GM19025 (cell line): ENCODE measurements around the gene SLC39A11.
A peak's percentile ranks its signal among the peaks of the same experiment; 100 is the strongest.

Source experiments
- ATAC-seq: cut with Tn5 transposase; IDR thresholded peaks from one replicate; pipeline ENCODE4 v1.9.1; 2021; ENCODE audit warnings: mild to moderate bottlenecking, low read depth, moderate library complexity; ENCODE audit not compliant: unreplicated experiment

The SLC39A11 gene

DNA sequence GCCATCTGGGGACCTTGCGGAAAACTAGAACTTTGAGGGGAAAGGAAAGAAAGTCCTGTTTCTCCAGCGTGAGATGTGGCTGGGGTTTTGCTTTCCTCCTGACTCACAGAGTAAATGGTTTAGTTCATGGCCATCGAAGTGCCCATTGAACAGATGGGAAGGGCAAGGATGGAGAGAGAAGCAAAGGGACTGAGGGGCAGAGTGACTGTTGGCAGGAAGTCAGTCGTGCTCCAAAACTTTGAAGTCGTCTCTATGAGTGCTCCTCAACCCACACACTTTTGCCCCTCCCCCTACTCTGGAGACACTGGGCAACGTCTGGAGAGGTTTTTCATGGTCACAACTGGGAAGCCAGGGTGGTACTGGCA, 476.9 kb downstream of the SLC39A11 start:
- no peak for ATAC-seq

DNA sequence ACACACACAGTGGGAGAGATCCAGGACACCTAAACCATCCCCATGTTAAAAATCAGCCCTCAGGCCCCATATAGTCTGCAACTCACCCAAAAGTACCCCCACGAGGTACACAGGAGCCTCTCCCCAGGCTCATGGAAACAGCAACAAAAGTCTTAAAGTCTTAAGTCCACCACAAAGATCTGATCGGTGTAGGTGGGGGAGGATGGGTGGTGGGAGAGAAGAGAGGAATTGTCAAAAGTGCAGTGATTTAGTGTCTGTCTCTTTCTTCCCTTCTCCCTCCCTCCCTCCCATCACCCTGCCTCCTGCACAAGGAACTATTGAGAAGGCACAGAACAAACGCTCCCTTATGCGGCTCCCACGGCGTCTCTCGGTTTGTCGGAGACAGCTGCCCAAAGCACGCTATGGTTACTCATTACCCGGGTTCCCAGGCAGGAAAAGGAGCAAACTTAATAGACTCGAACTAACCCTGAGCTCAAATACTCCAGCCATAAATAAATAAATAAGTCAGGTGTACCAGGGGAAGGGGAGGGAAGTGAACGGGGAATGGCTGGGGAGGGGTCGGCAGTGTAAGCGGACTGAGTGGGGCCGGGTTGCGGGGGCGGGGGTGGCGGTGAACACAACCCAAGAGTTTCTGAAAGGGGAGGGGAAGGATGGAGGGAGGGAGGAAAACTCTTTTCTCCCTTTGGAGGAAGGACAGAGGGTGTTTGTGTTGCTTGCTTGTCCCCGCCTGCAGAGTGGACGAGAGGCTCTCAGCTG, 477.4 kb downstream of the SLC39A11 start:
- ATAC-seq = peak; percentile 38

GRCh38 chr17:72614476-72614870, 478.0 kb downstream of the SLC39A11 start:
- no peak for ATAC-seq

DNA sequence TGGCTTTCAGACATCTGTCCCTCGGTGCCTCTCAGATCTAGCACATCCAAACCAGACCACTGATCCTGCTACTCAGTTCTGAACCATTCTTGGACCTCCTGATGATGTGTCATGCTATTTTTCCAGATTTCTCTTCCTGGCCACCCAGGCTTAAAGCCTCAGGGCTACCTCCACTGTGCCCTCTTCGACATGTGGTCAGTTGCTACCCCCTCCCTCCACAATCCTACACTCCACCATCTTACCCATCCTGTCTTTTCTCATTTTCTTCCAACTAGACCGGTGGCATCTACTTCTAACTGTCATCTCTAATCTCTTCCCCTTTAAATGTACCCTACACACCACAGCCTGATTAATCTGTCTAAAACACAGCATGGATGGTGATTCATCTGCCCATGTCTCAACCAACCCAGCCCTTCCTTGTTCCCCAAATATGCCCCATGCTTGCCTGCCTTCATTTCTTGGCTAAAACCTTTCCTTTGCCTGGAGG, 478.6 kb downstream of the SLC39A11 start:
- no peak for ATAC-seq

DNA sequence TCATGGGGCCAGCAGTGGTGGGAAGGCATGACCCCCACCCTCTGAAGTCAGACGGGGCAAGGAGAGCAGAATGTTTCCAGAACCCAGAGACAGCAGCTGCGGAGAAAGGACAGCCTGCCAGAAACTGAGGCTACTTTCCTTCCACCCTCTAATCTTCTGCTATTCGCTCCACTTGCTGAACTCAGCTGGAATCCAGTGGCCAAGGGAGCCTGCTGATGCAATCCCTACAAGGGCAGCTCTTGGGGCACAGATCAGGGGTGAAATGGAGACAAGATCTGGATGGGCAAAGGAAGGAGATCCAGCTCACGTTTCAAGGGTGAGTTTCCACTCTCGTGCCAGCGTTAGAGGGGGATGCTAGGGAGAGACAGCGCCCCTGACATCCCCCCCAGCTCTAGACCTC, 479.1 kb downstream of the SLC39A11 start:
- no peak for ATAC-seq

GRCh38 chr17:72611172-72611571, 481.3 kb downstream of the SLC39A11 start:
- ATAC-seq = no peak

- ATAC-seq = no peak
These were observed 483.0 kb downstream of the SLC39A11 start for GRCh38 chr17:72609501-72609900.

GRCh38 chr17:72608436-72608835, 484.1 kb downstream of the SLC39A11 start:
- no peak for ATAC-seq

GRCh38 chr17:72606656-72607055, 485.8 kb downstream of the SLC39A11 start:
- no peak for ATAC-seq

DNA sequence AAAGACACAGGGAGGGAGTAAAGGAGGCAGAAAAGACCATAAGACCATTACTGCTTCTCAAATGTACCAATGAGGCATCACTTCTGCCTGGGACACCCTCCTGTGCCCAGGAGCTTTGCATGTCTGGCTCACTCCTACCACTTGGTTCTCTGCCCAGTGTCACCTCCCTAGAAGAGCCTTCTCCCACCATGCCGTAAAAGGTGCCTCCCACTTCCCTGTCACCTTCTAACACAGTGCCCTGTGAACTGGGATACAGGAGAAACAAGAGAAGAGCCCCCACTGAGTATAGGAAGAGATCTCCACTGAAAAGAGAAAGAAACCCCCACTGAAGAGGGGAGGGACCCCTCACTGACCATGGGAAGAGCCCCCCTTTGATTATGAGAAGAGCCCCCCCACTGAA, 486.9 kb downstream of the SLC39A11 start:
- no peak for ATAC-seq

- peak; percentile 50 for ATAC-seq
These were observed 488.0 kb downstream of the SLC39A11 start for GRCh38 chr17:72604518-72604917.

- no peak for ATAC-seq
These were observed 488.9 kb downstream of the SLC39A11 start for GRCh38 chr17:72603420-72604242.

GRCh38 chr17:72602517-72603419, 489.7 kb downstream of the SLC39A11 start:
- ATAC-seq = no peak

DNA sequence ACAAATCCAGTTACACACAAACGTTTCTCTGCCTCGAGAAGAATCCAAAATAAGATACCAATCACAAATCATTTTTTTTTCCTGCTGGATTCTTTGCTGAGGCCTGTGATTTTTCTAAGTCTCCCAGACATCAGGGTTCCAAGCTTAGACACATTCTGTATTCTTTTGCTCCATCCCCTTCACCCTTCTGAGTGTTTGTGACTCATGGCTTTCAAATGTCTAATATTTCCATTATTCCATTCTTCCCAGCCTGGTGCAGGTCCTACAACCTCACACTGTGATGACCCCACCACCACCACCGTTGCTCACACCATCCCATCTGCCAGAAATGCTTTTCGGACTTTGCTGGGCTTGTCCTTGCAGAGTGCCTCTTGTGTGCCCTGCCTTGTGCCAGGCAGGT, 491.6 kb downstream of the SLC39A11 start:
- no peak for ATAC-seq

DNA sequence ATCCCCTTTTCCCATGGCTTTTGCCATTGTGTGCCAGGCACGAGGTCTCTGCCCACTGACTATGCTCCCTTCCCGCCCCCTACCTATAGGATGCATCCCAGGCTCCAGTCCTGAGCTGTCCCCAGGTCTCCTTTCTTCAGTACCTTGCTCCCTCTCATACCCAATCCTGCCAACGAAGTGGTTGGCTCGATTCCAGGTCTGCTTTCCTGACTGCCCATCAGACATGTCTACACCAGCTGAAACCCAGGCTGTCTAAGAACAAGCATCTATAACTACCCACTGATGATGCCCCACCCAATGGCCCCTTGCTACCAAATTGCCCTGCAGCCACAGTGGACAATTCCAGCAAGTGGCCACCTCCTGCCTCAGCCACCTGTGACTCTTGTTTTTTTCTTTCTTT, 492.6 kb downstream of the SLC39A11 start:
- no peak for ATAC-seq

DNA sequence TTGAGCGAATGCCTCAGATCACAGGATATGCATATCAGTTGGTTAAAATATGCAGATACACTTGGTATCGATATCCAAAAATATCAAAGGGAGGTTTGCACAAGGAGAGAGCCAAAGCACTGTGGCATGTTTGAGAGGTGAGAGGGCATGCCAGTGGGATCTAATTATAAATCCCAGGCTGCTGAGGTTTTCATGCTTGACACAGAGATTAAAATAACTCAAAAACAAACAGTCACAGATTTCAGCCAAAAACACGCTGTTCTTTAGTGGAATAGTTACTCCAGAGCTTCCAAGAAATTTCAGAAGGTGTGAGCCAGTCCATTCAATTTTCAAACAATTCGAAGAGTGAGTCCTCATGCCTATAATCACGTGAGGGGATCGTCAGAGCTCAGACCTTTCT, 493.8 kb downstream of the SLC39A11 start:
- ATAC-seq = no peak

DNA sequence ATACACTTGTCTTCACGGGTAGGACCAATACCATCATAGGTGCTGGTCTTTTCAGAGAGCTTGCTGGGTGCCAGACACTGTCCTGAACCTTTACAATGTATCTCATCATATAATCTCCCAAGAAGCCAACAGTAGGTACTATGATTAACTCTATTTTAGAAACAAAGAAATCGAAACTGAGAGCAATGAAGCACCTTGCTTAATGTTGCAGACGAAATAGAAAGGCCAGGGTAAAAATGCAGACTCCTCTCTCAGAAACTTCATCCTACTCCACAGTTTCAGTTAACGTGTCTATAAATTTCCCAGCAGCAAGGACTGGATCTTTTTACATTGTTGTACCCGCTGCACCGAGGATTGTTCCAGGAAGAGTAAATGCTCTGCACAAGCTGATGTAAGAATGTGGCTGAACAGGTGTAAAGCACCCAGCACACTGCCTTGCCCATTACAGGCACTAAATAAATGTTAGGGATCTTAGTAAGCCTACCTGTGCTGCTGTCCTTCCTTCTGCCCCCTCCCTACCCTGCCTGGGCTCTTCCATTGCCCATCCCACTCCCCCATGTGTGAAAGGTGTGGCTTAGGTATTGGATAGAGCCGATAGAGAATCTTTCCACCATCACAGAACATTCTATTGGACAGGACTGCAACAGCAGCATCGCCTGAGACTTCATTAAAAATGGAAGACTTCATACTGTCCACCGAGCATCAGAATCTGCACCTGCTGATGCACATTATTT, 495.0 kb downstream of the SLC39A11 start:
- no peak for ATAC-seq
